GM12892 (cell line): ENCODE data around the gene RFX4.

Source experiments
- POLR2A ChIP-seq: IDR thresholded peaks from 2 replicates; pipeline ENCODE4 v1.6.1; 2011; ENCODE audit warnings: low read depth, low read length, control low read depth
- POLR2AphosphoS5 ChIP-seq: IDR thresholded peaks from 2 replicates; pipeline ENCODE4 v1.6.1; 2011; ENCODE audit warnings: low read depth, low read length, control low read depth
- TAF1 ChIP-seq: IDR thresholded peaks from 2 replicates; pipeline ENCODE4 v1.6.1; 2011; ENCODE audit warnings: low read depth, mild to moderate bottlenecking, control low read depth, low read length, borderline replicate concordance

DNA sequence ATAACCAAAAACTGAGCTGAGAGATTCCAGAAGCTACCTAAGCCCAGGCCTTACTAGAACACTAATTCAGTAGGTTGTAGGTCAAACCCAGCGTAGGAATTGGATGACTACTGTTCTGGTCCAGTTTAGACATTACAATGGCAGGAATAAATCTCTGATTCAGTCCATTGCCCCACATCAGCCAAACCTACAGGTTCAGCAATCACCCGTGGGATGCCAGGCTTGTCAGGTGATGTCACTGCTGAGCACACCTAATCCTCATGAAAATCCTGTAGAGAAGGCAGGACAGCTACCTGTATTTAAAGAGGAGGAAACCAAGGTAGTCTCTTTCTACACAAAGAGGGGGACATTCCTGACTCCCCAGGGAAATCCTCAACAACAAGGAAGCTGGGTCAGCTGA, 63.7 kb downstream of the RFX4 start:
- TF ChIP-seq POLR2A (no peak), TAF1 (no peak), POLR2AphosphoS5 (no peak)
